Skeletal muscle tissue (tissue), 4 donors: ENCODE results near the gene OBSCN. TPM values are rescaled to one million over a fixed set of nuclear protein-coding genes. Genes with fewer than 3 reads are reported as not detected.
A peak's percentile ranks its signal among the peaks of the same experiment; 100 is the strongest.

Source experiments
- H3K27ac ChIP-seq: one replicate; pipeline ENCODE4 v1.7.0; 2013; ENCODE audit warnings: mild to moderate bottlenecking, low read depth, low read length, inconsistent platforms
- H3K27me3 ChIP-seq, 3 donors: one replicate each; pipeline ENCODE4 v1.7.0; 2013; ENCODE audit warnings: low read length in 3 of 3; ENCODE audit not compliant: control insufficient read depth in 3 of 3, insufficient read depth in 3 of 3
- H3K36me3 ChIP-seq, 3 donors: one replicate each; pipeline ENCODE4 v1.7.0; 2013; ENCODE audit warnings: low read length in 3 of 3; ENCODE audit not compliant: control insufficient read depth in 3 of 3, insufficient read depth in 3 of 3
- H3K4me1 ChIP-seq, 3 donors: one replicate each; pipeline ENCODE4 v1.7.0; 2013; ENCODE audit warnings: low read length in 3 of 3, mild to moderate bottlenecking in 3 of 3; ENCODE audit not compliant: control insufficient read depth in 3 of 3, insufficient read depth in 3 of 3
- H3K4me3 ChIP-seq, 3 donors: one replicate each; pipeline ENCODE4 v1.7.0; 2013; ENCODE audit warnings: low read length in 3 of 3
- H3K9ac ChIP-seq, 3 donors: one replicate each; pipeline ENCODE4 v1.7.0; 2013; ENCODE audit warnings: low read length in 3 of 3, mild to moderate bottlenecking in 3 of 3, moderate library complexity in 2 of 3, low read depth in 1 of 3
- H3K9me3 ChIP-seq, 3 donors: one replicate each; pipeline ENCODE4 v1.7.0; 2013; ENCODE audit warnings: low read length in 3 of 3; ENCODE audit not compliant: control insufficient read depth in 3 of 3
- total RNA-seq: library from RNA; depleted of rRNA; stranded (reverse); fragments of >200 nt; gene quantifications from one replicate; pipeline ENCODE4 v1.2.3, GENCODE V29; 2014
- donor health status: Osteomylitis.

Gene OBSCN
- total RNA-seq, 1 donor from 2014 or later = 460 TPM

- Histone ChIP-seq H3K4me1 (peaks cover 12 to 81% (median 75%) of the 10 kb centered on the region in 3 donors), H3K9ac (no peak overlapping the region), H3K36me3 (peaks cover 56 to 92% (median 83%) of the 10 kb centered on the region in 3 donors), H3K9me3 (no peaks in the 10 kb centered on the region), H3K27me3 (no peaks in the 10 kb centered on the region), H3K4me3 (no peak overlapping the region), H3K27ac (peak overlapping the region; percentile 40)
These were observed 134.9 kb downstream of the OBSCN start for GRCh38 chr1:228342627-228343190.

- peaks cover 12 to 78% (median 76%) of the 10 kb centered on the region in 3 donors for H3K4me1 ChIP-seq
- H3K9me3 ChIP-seq = no peaks in the 10 kb centered on the region
- peaks cover 51 to 87% (median 80%) of the 10 kb centered on the region in 3 donors for H3K36me3 ChIP-seq
- no peak overlapping the region for H3K9ac ChIP-seq
- H3K27ac ChIP-seq = no peak overlapping the region
- H3K27me3 ChIP-seq = no peaks in the 10 kb centered on the region
- no peak overlapping the region for H3K4me3 ChIP-seq
These were observed 135.4 kb downstream of the OBSCN start for GRCh38 chr1:228343191-228343661.

GRCh38 chr1:228344631-228345072, 136.8 kb downstream of the OBSCN start:
- Histone ChIP-seq H3K4me1 (peaks cover 12 to 79% (median 68%) of the 10 kb centered on the region in 3 donors), H3K27ac (no peak overlapping the region), H3K36me3 (peaks cover 45 to 83% (median 72%) of the 10 kb centered on the region in 3 donors), H3K4me3 (no peak overlapping the region), H3K27me3 (no peaks in the 10 kb centered on the region), H3K9me3 (no peaks in the 10 kb centered on the region), H3K9ac (peak overlapping the region in 1 of 3 donors; percentile 25)

GRCh38 chr1:228345201-228345930, 137.5 kb downstream of the OBSCN start:
- H3K27me3 ChIP-seq = no peaks in the 10 kb centered on the region
- no peaks in the 10 kb centered on the region for H3K9me3 ChIP-seq
- peaks cover 12 to 73% (median 64%) of the 10 kb centered on the region in 3 donors for H3K4me1 ChIP-seq
- no peak overlapping the region for H3K27ac ChIP-seq
- H3K9ac ChIP-seq = peak overlapping the region in 1 of 3 donors; percentile 25
- no peak overlapping the region for H3K4me3 ChIP-seq
- H3K36me3 ChIP-seq = peaks cover 45 to 83% (median 72%) of the 10 kb centered on the region in 3 donors

- peaks cover 12 to 60% (median 57%) of the 10 kb centered on the region in 3 donors for H3K4me1 ChIP-seq
- no peak overlapping the region for H3K4me3 ChIP-seq
- peaks cover 50 to 84% (median 70%) of the 10 kb centered on the region in 3 donors for H3K36me3 ChIP-seq
- no peaks in the 10 kb centered on the region for H3K9me3 ChIP-seq
- H3K9ac ChIP-seq = peak overlapping the region in 1 of 3 donors; percentile 0
- H3K27ac ChIP-seq = peak overlapping the region; percentile 32
- no peaks in the 10 kb centered on the region for H3K27me3 ChIP-seq
These were observed 138.9 kb downstream of the OBSCN start for GRCh38 chr1:228346731-228347130.

- no peaks in the 10 kb centered on the region for H3K9me3 ChIP-seq
- peaks cover 12 to 56% (median 54%) of the 10 kb centered on the region in 3 donors for H3K4me1 ChIP-seq
- peaks cover 47 to 84% (median 69%) of the 10 kb centered on the region in 3 donors for H3K36me3 ChIP-seq
- H3K9ac ChIP-seq = peak overlapping the region in 1 of 3 donors; percentile 0
- peak overlapping the region; percentile 32 for H3K27ac ChIP-seq
- H3K27me3 ChIP-seq = no peaks in the 10 kb centered on the region
- H3K4me3 ChIP-seq = no peak overlapping the region
These were observed 139.3 kb downstream of the OBSCN start for GRCh38 chr1:228347181-228347580.

GRCh38 chr1:228348708-228349467, 141.0 kb downstream of the OBSCN start:
- H3K27me3 ChIP-seq = no peaks in the 10 kb centered on the region
- no peak overlapping the region for H3K4me3 ChIP-seq
- no peak overlapping the region for H3K27ac ChIP-seq
- no peak overlapping the region for H3K9ac ChIP-seq
- H3K9me3 ChIP-seq = no peaks in the 10 kb centered on the region
- H3K4me1 ChIP-seq = peaks cover 12 to 49% (median 47%) of the 10 kb centered on the region in 3 donors
- H3K36me3 ChIP-seq = peaks cover 42 to 83% (median 69%) of the 10 kb centered on the region in 3 donors

GRCh38 chr1:228349701-228350171, 141.9 kb downstream of the OBSCN start:
- Histone ChIP-seq H3K9ac (no peak overlapping the region), H3K9me3 (no peaks in the 10 kb centered on the region), H3K27me3 (no peaks in the 10 kb centered on the region), H3K4me1 (peaks cover 8 to 47% (median 45%) of the 10 kb centered on the region in 3 donors), H3K36me3 (peaks cover 44 to 83% (median 71%) of the 10 kb centered on the region in 3 donors), H3K4me3 (no peak overlapping the region), H3K27ac (no peak overlapping the region)

- H3K36me3 ChIP-seq = peaks cover 49 to 84% (median 74%) of the 10 kb centered on the region in 3 donors
- H3K4me1 ChIP-seq = peaks cover 8 to 45% (median 42%) of the 10 kb centered on the region in 3 donors
- H3K27ac ChIP-seq = no peak overlapping the region
- no peak overlapping the region for H3K4me3 ChIP-seq
- no peaks in the 10 kb centered on the region for H3K9me3 ChIP-seq
- H3K27me3 ChIP-seq = no peaks in the 10 kb centered on the region
- no peak overlapping the region for H3K9ac ChIP-seq
These were observed 142.4 kb downstream of the OBSCN start for GRCh38 chr1:228350179-228350742.
